Liver (tissue), 9 donors: ENCODE results near the gene AKTIP. TPM values are rescaled to one million over a fixed set of nuclear protein-coding genes. Genes with fewer than 3 reads are reported as not detected.

Experiments
- DNase-seq: peaks from one replicate; pipeline ENCODE4 v3.0.0-alpha.2; 2017; ENCODE audit warnings: low spot score
- H3K27ac ChIP-seq, 2 donors: one replicate each; pipeline ENCODE4 v1.7.0; 2013; ENCODE audit warnings: inconsistent platforms in 2 of 2, low read length in 2 of 2, control low read depth in 1 of 2, low read depth in 1 of 2, mild to moderate bottlenecking in 1 of 2
- H3K27me3 ChIP-seq, 4 donors: one replicate each; pipeline versions ENCODE4 v1.6.1 to v1.7.0; 2013; ENCODE audit warnings: low read length in 3 of 4, inconsistent platforms in 1 of 4, mild to moderate bottlenecking in 1 of 4, moderate library complexity in 1 of 4; ENCODE audit not compliant: control insufficient read depth in 4 of 4, insufficient read depth in 4 of 4
- H3K36me3 ChIP-seq, 4 donors: one replicate each; pipeline versions ENCODE4 v1.6.1 to v1.7.0; 2013; ENCODE audit warnings: low read length in 3 of 4, mild to moderate bottlenecking in 3 of 4, low read depth in 1 of 4, moderate library complexity in 1 of 4; ENCODE audit not compliant: control insufficient read depth in 4 of 4, insufficient read depth in 3 of 4
- H3K4me1 ChIP-seq, 4 donors: one replicate each; pipeline versions ENCODE4 v1.6.1 to v1.7.0; 2013; ENCODE audit warnings: low read length in 3 of 4, mild to moderate bottlenecking in 3 of 4, moderate library complexity in 1 of 4; ENCODE audit not compliant: control insufficient read depth in 4 of 4, insufficient read depth in 4 of 4
- H3K4me3 ChIP-seq, 3 donors: one replicate each; pipeline versions ENCODE4 v1.6.1 to v1.7.0; 2013; ENCODE audit warnings: low read length in 3 of 3, control low read depth in 1 of 3, low read depth in 1 of 3, mild to moderate bottlenecking in 1 of 3
- H3K9ac ChIP-seq, 2 donors: one replicate each; pipeline ENCODE4 v1.7.0; 2013; ENCODE audit warnings: low read length in 2 of 2, mild to moderate bottlenecking in 2 of 2, moderate library complexity in 2 of 2, control low read depth in 1 of 2, low read depth in 1 of 2
- H3K9me3 ChIP-seq, 4 donors: one replicate each; pipeline versions ENCODE4 v1.6.1 to v1.7.0; 2013; ENCODE audit warnings: low read length in 3 of 4; ENCODE audit not compliant: control insufficient read depth in 4 of 4
- ATF3 ChIP-seq: IDR thresholded peaks from 2 replicates; pipeline ENCODE4 v1.6.1; 2016; ENCODE audit warnings: antibody characterized with exemption
- EGR1 ChIP-seq, 2 donors: IDR thresholded peaks; 2 replicates each; pipeline ENCODE4 v1.6.1; 2016 to 2018; ENCODE audit warnings: antibody characterized with exemption in 2 of 2, low read depth in 2 of 2
- FOXA1 ChIP-seq: IDR thresholded peaks from 2 replicates; pipeline ENCODE4 v1.6.1; 2016; ENCODE audit warnings: antibody characterized with exemption
- FOXA2 ChIP-seq: IDR thresholded peaks from 2 replicates; pipeline ENCODE4 v1.6.1; 2016; ENCODE audit warnings: antibody characterized with exemption
- GABPA ChIP-seq, 2 donors: IDR thresholded peaks in 1 of 2; conservative IDR thresholded peaks in 1 of 2; 2 replicates each; pipeline ENCODE4 v1.6.1; 2016; ENCODE audit warnings: antibody characterized with exemption in 2 of 2, mild to moderate bottlenecking in 1 of 2, moderate library complexity in 1 of 2
- HNF4A ChIP-seq, 2 donors: conservative IDR thresholded peaks; 2 replicates each; pipeline ENCODE4 v1.6.1; 2016; ENCODE audit warnings: antibody characterized with exemption in 2 of 2, mild to moderate bottlenecking in 2 of 2
- HNF4G ChIP-seq: IDR thresholded peaks from 2 replicates; pipeline ENCODE4 v1.6.1; 2016; ENCODE audit warnings: antibody characterized with exemption
- JUND ChIP-seq, 2 donors: IDR thresholded peaks; 2 replicates each; pipeline ENCODE4 v1.6.1; 2016; ENCODE audit warnings: antibody characterized with exemption in 2 of 2
- MAX ChIP-seq: IDR thresholded peaks from 2 replicates; pipeline ENCODE4 v1.6.1; 2016; ENCODE audit warnings: antibody characterized with exemption
- NR2F2 ChIP-seq: IDR thresholded peaks from 2 replicates; pipeline ENCODE4 v1.6.1; 2016; ENCODE audit warnings: antibody characterized with exemption
- RAD21 ChIP-seq, 2 donors: IDR thresholded peaks; 2 replicates each; pipeline ENCODE4 v1.6.1; 2016; ENCODE audit warnings: antibody characterized with exemption in 2 of 2, mild to moderate bottlenecking in 2 of 2
- REST ChIP-seq: IDR thresholded peaks from 2 replicates; pipeline ENCODE4 v1.6.1; 2016; ENCODE audit warnings: antibody characterized with exemption, mild to moderate bottlenecking
- RXRA ChIP-seq, 2 donors: IDR thresholded peaks; 2 replicates each; pipeline ENCODE4 v1.6.1; 2017 to 2018; ENCODE audit warnings: antibody characterized with exemption in 2 of 2, mild to moderate bottlenecking in 1 of 2
- SP1 ChIP-seq: IDR thresholded peaks from 2 replicates; pipeline ENCODE4 v1.6.1; 2018; ENCODE audit warnings: antibody characterized with exemption, mild to moderate bottlenecking
- TAF1 ChIP-seq: conservative IDR thresholded peaks from 2 replicates; pipeline ENCODE4 v1.6.1; 2016; ENCODE audit warnings: antibody characterized with exemption, mild to moderate bottlenecking
- YY1 ChIP-seq: IDR thresholded peaks from 2 replicates; pipeline ENCODE4 v1.6.1; 2016; ENCODE audit warnings: antibody characterized with exemption, mild to moderate bottlenecking
- WGBS: extraction: QIAGEN DNeasy Blood & Tissue Kit; methylation state at CpG from one replicate; pipeline ENCODE4 v1.1.7; 2013; 5-methylcytosine and 5-hydroxymethylcytosine counted together
- polyA plus RNA-seq, 2 donors: library from polyadenylated mRNA; stranded (reverse) in 1 of 2; unstranded in 1 of 2; fragments of 200-250 nt in 1 of 2; fragments of >200 nt in 1 of 2; fragmentation: Nextera tagmentation in 1 of 2; extraction: Ambion mirVana in 1 of 2; gene quantifications; one replicate each; pipeline versions ENCODE4 v1.2.1 to v1.2.3, GENCODE V29; 2013 to 2015
- total RNA-seq, 2 donors: library from RNA; depleted of rRNA; stranded (reverse); fragments of >200 nt; gene quantifications; one replicate each; pipeline ENCODE4 v1.2.3, GENCODE V29; 2014
- TF ChIP-seq, protein P1 (sequence below): fragments of 150-350 bp; IDR thresholded peaks from 2 replicates; pipeline ENCODE4 v1.5.1; 2017; ENCODE audit warnings: improper control_type of control experiment, low read depth, low read length; ENCODE audit not compliant: missing input control
- TF ChIP-seq, protein P2 (sequence below): IDR thresholded peaks from 2 replicates; pipeline ENCODE4 v1.6.1; 2016; ENCODE audit warnings: antibody characterized with exemption
- donor health status: healthy.
- donor health status: healthy.
- donor health status: healthy.
- donor health status: healthy.
- donor health status: healthy.

Gene AKTIP
- total and polyA plus RNA-seq, 4 donors: 7.5 to 47.1 (median 20.4) TPM

- peaks cover 8 to 49% (median 41%) of the 10 kb centered on the region in 4 donors for H3K36me3 ChIP-seq
- 94% methylated on average over 2 of the region's 2 CpGs for WGBS
These were observed 18.5 kb downstream of the AKTIP start for GRCh38 chr16:53484542-53484941.

More at GRCh38 chr16:53484542-53484941, 18.5 kb downstream of the AKTIP start:
- DNase-seq: no peak
- Histone ChIP-seq H3K4me1 (peaks cover 5 to 11% (median 8%) of the 10 kb centered on the region in 4 donors), H3K27ac (no peak overlapping the region), H3K9me3 (no peaks in the 10 kb centered on the region), H3K27me3 (no peaks in the 10 kb centered on the region), H3K9ac (no peak overlapping the region), H3K4me3 (no peak overlapping the region)
- no peak for TF ChIP-seq JUND (IDR thresholded peaks at IDR 0.05)
- no peak for TF ChIP-seq RAD21 (IDR thresholded peaks at IDR 0.05)
- no peak for TF ChIP-seq RXRA (IDR thresholded peaks at IDR 0.05)
- TF ChIP-seq HNF4G: no peak
- no peak for TF ChIP-seq YY1
- no peak for TF ChIP-seq GABPA (IDR thresholded peaks at IDR 0.05 in 1 of 2, conservative IDR thresholded peaks at IDR 0.05 in 1 of 2)
- no peak for TF ChIP-seq FOXA1
- no peak for TF ChIP-seq ATF3
- TF ChIP-seq, protein P1, sequence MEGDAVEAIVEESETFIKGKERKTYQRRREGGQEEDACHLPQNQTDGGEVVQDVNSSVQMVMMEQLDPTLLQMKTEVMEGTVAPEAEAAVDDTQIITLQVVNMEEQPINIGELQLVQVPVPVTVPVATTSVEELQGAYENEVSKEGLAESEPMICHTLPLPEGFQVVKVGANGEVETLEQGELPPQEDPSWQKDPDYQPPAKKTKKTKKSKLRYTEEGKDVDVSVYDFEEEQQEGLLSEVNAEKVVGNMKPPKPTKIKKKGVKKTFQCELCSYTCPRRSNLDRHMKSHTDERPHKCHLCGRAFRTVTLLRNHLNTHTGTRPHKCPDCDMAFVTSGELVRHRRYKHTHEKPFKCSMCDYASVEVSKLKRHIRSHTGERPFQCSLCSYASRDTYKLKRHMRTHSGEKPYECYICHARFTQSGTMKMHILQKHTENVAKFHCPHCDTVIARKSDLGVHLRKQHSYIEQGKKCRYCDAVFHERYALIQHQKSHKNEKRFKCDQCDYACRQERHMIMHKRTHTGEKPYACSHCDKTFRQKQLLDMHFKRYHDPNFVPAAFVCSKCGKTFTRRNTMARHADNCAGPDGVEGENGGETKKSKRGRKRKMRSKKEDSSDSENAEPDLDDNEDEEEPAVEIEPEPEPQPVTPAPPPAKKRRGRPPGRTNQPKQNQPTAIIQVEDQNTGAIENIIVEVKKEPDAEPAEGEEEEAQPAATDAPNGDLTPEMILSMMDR: no peak
- no peak for TF ChIP-seq SP1
- TF ChIP-seq REST: no peak
- no peak for TF ChIP-seq MAX
- no peak for TF ChIP-seq FOXA2
- no peak for TF ChIP-seq HNF4A (conservative IDR thresholded peaks at IDR 0.05)
- TF ChIP-seq EGR1 (IDR thresholded peaks at IDR 0.05; ENCODE audit: low read depth in 2 of 2): no peak
- TF ChIP-seq, protein P2, sequence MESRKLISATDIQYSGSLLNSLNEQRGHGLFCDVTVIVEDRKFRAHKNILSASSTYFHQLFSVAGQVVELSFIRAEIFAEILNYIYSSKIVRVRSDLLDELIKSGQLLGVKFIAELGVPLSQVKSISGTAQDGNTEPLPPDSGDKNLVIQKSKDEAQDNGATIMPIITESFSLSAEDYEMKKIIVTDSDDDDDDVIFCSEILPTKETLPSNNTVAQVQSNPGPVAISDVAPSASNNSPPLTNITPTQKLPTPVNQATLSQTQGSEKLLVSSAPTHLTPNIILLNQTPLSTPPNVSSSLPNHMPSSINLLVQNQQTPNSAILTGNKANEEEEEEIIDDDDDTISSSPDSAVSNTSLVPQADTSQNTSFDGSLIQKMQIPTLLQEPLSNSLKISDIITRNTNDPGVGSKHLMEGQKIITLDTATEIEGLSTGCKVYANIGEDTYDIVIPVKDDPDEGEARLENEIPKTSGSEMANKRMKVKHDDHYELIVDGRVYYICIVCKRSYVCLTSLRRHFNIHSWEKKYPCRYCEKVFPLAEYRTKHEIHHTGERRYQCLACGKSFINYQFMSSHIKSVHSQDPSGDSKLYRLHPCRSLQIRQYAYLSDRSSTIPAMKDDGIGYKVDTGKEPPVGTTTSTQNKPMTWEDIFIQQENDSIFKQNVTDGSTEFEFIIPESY: no peak
- TF ChIP-seq TAF1: no peak
- no peak for TF ChIP-seq NR2F2
